ENCODE results near the gene PRKCE. TPM values are rescaled to one million over a fixed set of nuclear protein-coding genes. Genes with fewer than 3 reads are reported as not detected.

Gene PRKCE
- total RNA-seq, 1 experiment from 2014 or later = 1.3 TPM

DNA sequence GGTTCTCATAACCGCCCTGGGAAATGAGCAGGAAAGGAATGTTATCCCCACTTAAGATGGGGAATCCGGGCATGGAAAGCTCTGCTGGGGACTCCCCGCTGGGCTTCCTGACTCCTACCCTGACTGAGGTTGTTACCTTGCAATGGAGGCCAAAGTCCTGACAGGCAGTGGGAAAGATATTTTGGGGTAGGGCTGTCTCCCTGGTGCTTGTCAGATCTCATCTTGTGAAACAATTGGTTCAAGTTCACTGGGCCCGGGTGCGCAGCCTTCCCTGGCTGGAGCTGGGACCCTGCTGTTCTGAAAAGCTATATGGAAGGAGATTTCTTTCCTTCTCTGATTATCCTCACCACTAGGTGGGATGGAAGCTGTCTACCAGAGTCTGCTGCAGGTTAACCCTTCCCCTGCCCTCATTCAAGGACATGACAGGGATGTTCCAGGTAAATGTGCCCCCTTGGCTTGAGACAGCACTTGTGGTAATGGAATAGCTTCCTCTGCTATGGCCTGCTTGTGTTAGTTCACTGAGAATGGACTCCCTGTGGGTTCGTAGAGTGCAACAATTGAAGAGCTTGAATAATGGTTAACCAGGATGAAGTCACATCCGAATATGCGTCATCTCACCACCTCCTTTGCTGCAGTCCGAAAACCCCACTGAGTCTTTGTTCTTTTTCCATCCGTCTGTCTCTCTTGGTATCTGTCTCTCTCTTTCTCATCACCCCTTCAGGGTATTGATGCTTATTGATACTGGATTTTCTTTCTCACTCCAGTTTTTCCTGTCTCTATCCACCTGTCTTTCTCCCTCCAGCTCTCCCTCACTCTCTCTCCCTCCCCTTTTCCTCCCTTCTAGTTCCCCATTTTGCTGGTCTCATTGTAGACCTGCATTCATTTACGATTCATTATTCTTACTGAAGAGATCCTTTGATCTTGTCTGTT is 577.9 kb downstream of the PRKCE start:
- Histone ChIP-seq H3K27ac (ENCODE audit: insufficient read length, low read depth, low read length) (peak overlapping the region; percentile 7), H3K4me2 (ENCODE audit: insufficient read depth, insufficient read length, low read length) (peak overlapping the region; percentile 8), H2AFZ (ENCODE audit: low read length) (no peak overlapping the region)

More for the DNA sequence above, 577.9 kb downstream of the PRKCE start:
- DNase-seq = peak; percentile 66
- H2BK20ac ChIP-seq (ENCODE audit: low read depth, low read length, poor library complexity, severe bottlenecking) = no peak overlapping the region
- H2AK5ac ChIP-seq (ENCODE audit: insufficient read length, low read length) = no peak overlapping the region
- H4K8ac ChIP-seq (replicated peaks; ENCODE audit: insufficient read length, low read depth, low read length) = no peak overlapping the region
- H2BK15ac ChIP-seq (ENCODE audit: low read depth, low read length) = no peak overlapping the region
- H3K27me3 ChIP-seq (ENCODE audit: insufficient read depth, low read length) = no peaks in the 10 kb centered on the region
- no peaks in the 10 kb centered on the region; a peak in 1 of 7 replicates for H3K36me3 Mint-ChIP-seq (ENCODE audit: insufficient read depth in 1 of 3, low read depth in 3 of 3)
- peak overlapping the region; percentile 49 to 95 (median 75) for H3K27ac Mint-ChIP-seq
- H2BK5ac ChIP-seq (ENCODE audit: insufficient read length, low read length) = no peak overlapping the region
- H3K4me3 Mint-ChIP-seq = peak overlapping the region in 1 of 2 experiments; percentile 38; a peak in 3 of 5 replicates
- TF ChIP-seq, protein P1, sequence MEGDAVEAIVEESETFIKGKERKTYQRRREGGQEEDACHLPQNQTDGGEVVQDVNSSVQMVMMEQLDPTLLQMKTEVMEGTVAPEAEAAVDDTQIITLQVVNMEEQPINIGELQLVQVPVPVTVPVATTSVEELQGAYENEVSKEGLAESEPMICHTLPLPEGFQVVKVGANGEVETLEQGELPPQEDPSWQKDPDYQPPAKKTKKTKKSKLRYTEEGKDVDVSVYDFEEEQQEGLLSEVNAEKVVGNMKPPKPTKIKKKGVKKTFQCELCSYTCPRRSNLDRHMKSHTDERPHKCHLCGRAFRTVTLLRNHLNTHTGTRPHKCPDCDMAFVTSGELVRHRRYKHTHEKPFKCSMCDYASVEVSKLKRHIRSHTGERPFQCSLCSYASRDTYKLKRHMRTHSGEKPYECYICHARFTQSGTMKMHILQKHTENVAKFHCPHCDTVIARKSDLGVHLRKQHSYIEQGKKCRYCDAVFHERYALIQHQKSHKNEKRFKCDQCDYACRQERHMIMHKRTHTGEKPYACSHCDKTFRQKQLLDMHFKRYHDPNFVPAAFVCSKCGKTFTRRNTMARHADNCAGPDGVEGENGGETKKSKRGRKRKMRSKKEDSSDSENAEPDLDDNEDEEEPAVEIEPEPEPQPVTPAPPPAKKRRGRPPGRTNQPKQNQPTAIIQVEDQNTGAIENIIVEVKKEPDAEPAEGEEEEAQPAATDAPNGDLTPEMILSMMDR (conservative IDR thresholded peaks at IDR 0.05) = peak; percentile 52; the same call in 2 of the 3 replicates
- no peaks in the 10 kb centered on the region for H3K79me2 ChIP-seq (ENCODE audit: insufficient read depth, low read length)
- no peaks in the 10 kb centered on the region for H3K79me1 ChIP-seq (ENCODE audit: insufficient read depth, low read depth, low read length, poor library complexity, severe bottlenecking)
- no peak overlapping the region for H3K14ac ChIP-seq (ENCODE audit: insufficient read depth, low read length)
- no peak overlapping the region for H3K23ac ChIP-seq (ENCODE audit: insufficient read length, low read depth, low read length)
- H4K5ac ChIP-seq (ENCODE audit: insufficient read length, low read depth, low read length) = no peak overlapping the region
- no peaks in the 10 kb centered on the region for H3K23me2 ChIP-seq (ENCODE audit: insufficient read length, low read depth, low read length, poor library complexity, severe bottlenecking)
- H3K9me3 Mint-ChIP-seq = no peaks in the 10 kb centered on the region
- H2BK120ac ChIP-seq (ENCODE audit: low read depth, low read length, poor library complexity, severe bottlenecking) = no peak overlapping the region
- no peaks in the 10 kb centered on the region for H3K9me3 ChIP-seq (ENCODE audit: control insufficient read depth, low read depth, low read length)
- H2BK12ac ChIP-seq (ENCODE audit: insufficient read length, low read depth, low read length) = no peak overlapping the region
- no peak overlapping the region for H3K18ac ChIP-seq (ENCODE audit: insufficient read length, low read depth, low read length)
- H3K56ac ChIP-seq (ENCODE audit: insufficient read length, low read depth, low read length) = no peak overlapping the region
- H3K4me1 Mint-ChIP-seq = peaks cover 36 to 37% of the 10 kb centered on the region in 2 experiments
- no peak overlapping the region for H3K4ac ChIP-seq (ENCODE audit: low read depth, low read length)
- H3K27me3 Mint-ChIP-seq (ENCODE audit: low read depth) = peaks cover 5% of the 10 kb centered on the region; the same call in 1 of the 2 replicates
- H3K9ac ChIP-seq (ENCODE audit: extremely low read depth, insufficient read length, low read length) = no peak overlapping the region
- H4K91ac ChIP-seq (ENCODE audit: insufficient read length, low read depth, low read length) = no peak overlapping the region
- no peaks in the 10 kb centered on the region for H4K20me1 ChIP-seq (ENCODE audit: control insufficient read depth, insufficient read depth, insufficient read length)
- peaks cover 5% of the 10 kb centered on the region; the same call in 1 of the 2 replicates for H3K4me1 ChIP-seq (ENCODE audit: insufficient read depth, low read length)
- no CpG with 5 or more reads among the region's 11 CpGs for WGBS (ENCODE audit: extremely low coverage, insufficient read length, low lambda C conversion rate)
- H3T11ph ChIP-seq (ENCODE audit: low read length) = no peak overlapping the region
